Transverse colon (tissue), 4 donors: ENCODE results near the gene EML6. TPM values are rescaled to one million over a fixed set of nuclear protein-coding genes. Genes with fewer than 3 reads are reported as not detected.

ENCODE experiments used
- DNase-seq: peaks from one replicate; pipeline ENCODE4 v3.0.0-alpha.2; 2019
- H3K27ac ChIP-seq, 4 donors: fragments of 200-600 bp; sonication (generic); 2 replicates each; pipeline ENCODE4 v1.5.1; 2016 to 2018; ENCODE audit warnings: inconsistent platforms in 4 of 4
- H3K27me3 ChIP-seq: fragments of 200-600 bp; sonication (generic); 2 replicates; pipeline ENCODE4 v1.5.1; 2017; ENCODE audit warnings: inconsistent platforms
- H3K36me3 ChIP-seq, 4 donors: fragments of 200-600 bp; sonication (generic); 2 replicates each; pipeline ENCODE4 v1.5.1; 2017 to 2019; ENCODE audit warnings: inconsistent platforms in 4 of 4
- H3K4me1 ChIP-seq, 4 donors: fragments of 200-600 bp; sonication (generic); 2 replicates each; pipeline ENCODE4 v1.5.1; 2017 to 2020; ENCODE audit warnings: inconsistent platforms in 4 of 4
- H3K4me3 ChIP-seq, 4 donors: fragments of 200-600 bp; sonication (generic); 1 replicate in 1 of 4; 2 replicates in 3 of 4; pipeline versions ENCODE4 v1.5.1 to v1.6.1; 2017 to 2019; ENCODE audit warnings: inconsistent platforms in 4 of 4
- H3K9me3 ChIP-seq, 2 donors: fragments of 200-600 bp; sonication (generic); 2 replicates each; pipeline ENCODE4 v1.5.1; 2017 to 2019; ENCODE audit warnings: inconsistent platforms in 2 of 2
- EP300 ChIP-seq: sonication (generic); formaldehyde crosslinking; IDR thresholded peaks from one replicate; pipeline ENCODE4 v1.6.1; 2017; ENCODE audit warnings: antibody characterized with exemption, low read depth
- POLR2A ChIP-seq: fragments of 450-650 bp; IDR thresholded peaks from one replicate; pipeline ENCODE4 v1.6.1; 2016; ENCODE audit warnings: antibody characterized with exemption, mild to moderate bottlenecking, moderate library complexity
- POLR2AphosphoS5 ChIP-seq, 3 donors: sonication (generic); formaldehyde crosslinking; IDR thresholded peaks; one replicate each; pipeline ENCODE4 v1.6.1; 2016; ENCODE audit warnings: antibody characterized with exemption in 3 of 3
- WGBS, 2 donors: methylation state at CpG; one replicate each; pipeline ENCODE4 v1.1.5; 2018; ENCODE audit warnings: low coverage in 1 of 2; 5-methylcytosine and 5-hydroxymethylcytosine counted together
- in situ Hi-C, 4 donors: fragments of 200-750 bp; cut with MboI; loops; one replicate each; pipeline versions ENCODE4 v1.15.0 to v1.15.1; 2017; ENCODE audit warnings: low sequenced_read_pairs in 3 of 4, low pct_ligation_motif_present in 1 of 4, low pct_unique_long_range_greater_than_20kb in 1 of 4
- intact Hi-C: fragments of 100-400 bp; cut with DNase I; formaldehyde crosslinking; loops from one replicate; pipeline ENCODE4 v1.15.1; 2023; ENCODE audit warnings: low total_unique reads
- total RNA-seq, 4 donors: library from RNA; depleted of rRNA; stranded (reverse); fragments of >200 nt; gene quantifications; one replicate each; pipeline ENCODE4 v1.1.0, GENCODE V29; 2016
- TF ChIP-seq, protein P1 (sequence below), 5 experiments: fragments of 200-600 bp in 3 of 5; fragments of 450-650 bp in 2 of 5; sonication (generic) in 3 of 5; IDR thresholded peaks; 1 replicate in 2 of 5; 2 replicates in 3 of 5; pipeline ENCODE4 v1.5.1; 2016 to 2017; ENCODE audit warnings: antibody characterized with exemption in 5 of 5, inconsistent platforms in 3 of 5, mild to moderate bottlenecking in 2 of 5, moderate library complexity in 1 of 5

Gene EML6
- total RNA-seq, 4 donors from 2014 or later = 1.5 to 8.2 (median 3.4) TPM

DNA sequence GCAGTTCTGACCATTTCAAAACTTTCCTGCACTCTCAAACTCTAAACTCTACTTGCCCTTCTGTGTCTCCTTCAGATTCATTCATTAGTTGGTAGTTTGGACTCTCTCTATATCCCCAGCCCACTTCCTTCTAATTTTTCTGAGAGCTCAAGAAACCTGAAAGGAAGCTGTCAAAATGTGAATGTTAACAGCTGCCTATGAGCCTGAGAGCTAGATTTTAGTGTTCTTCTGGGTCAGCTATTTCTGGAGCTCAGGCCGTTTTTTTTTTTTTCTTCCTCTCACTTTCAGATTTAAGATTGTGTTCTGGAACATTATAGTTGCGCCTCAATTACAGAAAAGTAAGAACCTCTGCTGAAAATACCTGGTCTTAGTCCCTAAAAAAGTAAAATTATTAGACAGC is 253.7 kb downstream of the EML6 start:
- TF ChIP-seq EP300 = no peak
- TF ChIP-seq, protein P1, sequence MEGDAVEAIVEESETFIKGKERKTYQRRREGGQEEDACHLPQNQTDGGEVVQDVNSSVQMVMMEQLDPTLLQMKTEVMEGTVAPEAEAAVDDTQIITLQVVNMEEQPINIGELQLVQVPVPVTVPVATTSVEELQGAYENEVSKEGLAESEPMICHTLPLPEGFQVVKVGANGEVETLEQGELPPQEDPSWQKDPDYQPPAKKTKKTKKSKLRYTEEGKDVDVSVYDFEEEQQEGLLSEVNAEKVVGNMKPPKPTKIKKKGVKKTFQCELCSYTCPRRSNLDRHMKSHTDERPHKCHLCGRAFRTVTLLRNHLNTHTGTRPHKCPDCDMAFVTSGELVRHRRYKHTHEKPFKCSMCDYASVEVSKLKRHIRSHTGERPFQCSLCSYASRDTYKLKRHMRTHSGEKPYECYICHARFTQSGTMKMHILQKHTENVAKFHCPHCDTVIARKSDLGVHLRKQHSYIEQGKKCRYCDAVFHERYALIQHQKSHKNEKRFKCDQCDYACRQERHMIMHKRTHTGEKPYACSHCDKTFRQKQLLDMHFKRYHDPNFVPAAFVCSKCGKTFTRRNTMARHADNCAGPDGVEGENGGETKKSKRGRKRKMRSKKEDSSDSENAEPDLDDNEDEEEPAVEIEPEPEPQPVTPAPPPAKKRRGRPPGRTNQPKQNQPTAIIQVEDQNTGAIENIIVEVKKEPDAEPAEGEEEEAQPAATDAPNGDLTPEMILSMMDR (IDR thresholded peaks at IDR 0.05) = no peak
- no peak for TF ChIP-seq POLR2AphosphoS5 (IDR thresholded peaks at IDR 0.05)
- TF ChIP-seq POLR2A = no peak

GRCh38 chr2:54979321-54980044 is 256.0 kb downstream of the EML6 start:
- H3K36me3 ChIP-seq = peaks cover 0 to 12% (median 0%) of the 10 kb centered on the region in 4 donors
- DNase-seq = peak; percentile 65
- intact Hi-C loops (no loop called here), in situ Hi-C loops (no loop called here)
- peak overlapping the region; percentile 0 to 33 (median 16) for H3K27ac ChIP-seq
- H3K9me3 ChIP-seq = no peaks in the 10 kb centered on the region
- WGBS, 2 donors = 46 to 50% methylated on average over 4 of the region's 4 CpGs
- TF ChIP-seq POLR2A (no peak), EP300 (no peak), POLR2AphosphoS5 (IDR thresholded peaks at IDR 0.05) (no peak)
- TF ChIP-seq, protein P1 (IDR thresholded peaks at IDR 0.05) = no peak
- H3K27me3 ChIP-seq = no peaks in the 10 kb centered on the region
- peaks cover 5 to 84% (median 23%) of the 10 kb centered on the region in 4 donors for H3K4me1 ChIP-seq
- no peak overlapping the region for H3K4me3 ChIP-seq

More for the DNA sequence above, 253.7 kb downstream of the EML6 start:
- Histone ChIP-seq H3K27me3 (no peaks in the 10 kb centered on the region), H3K9me3 (no peaks in the 10 kb centered on the region), H3K36me3 (peaks cover 0 to 20% (median 0%) of the 10 kb centered on the region in 4 donors), H3K27ac (peak overlapping the region; percentile 0 to 50 (median 10)), H3K4me3 (no peak overlapping the region), H3K4me1 (peaks cover 5 to 65% (median 20%) of the 10 kb centered on the region in 4 donors)
- in situ Hi-C loops = no loop called here
- WGBS, 2 donors = 36 to 59% methylated on average over 2 of the region's 2 CpGs
- DNase-seq = no peak
- intact Hi-C loops = no loop called here

DNA sequence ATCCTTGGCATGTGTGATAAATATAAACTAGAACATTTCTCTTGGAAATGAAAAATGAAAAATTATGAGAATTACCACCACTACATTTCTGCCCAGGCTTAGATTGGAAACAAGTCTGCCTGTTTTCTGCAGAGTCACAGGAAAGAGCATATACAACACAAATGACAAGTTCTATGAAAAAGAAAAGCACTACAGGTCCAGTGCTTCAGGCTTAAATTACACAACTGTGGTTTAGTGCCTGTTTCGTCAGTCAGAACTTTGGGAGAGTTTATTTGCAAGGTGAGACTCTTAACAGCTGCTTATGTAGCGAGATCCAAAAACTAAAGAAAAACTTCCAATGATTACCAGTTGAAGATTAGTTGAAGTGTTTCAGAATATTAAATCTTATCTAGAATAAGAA is 257.9 kb downstream of the EML6 start:
- in situ Hi-C loops = no loop called here
- no peak overlapping the region for H3K4me3 ChIP-seq
- peaks cover 0 to 12% (median 0%) of the 10 kb centered on the region in 4 donors for H3K36me3 ChIP-seq
- no peak for TF ChIP-seq EP300
- no peak for TF ChIP-seq POLR2AphosphoS5 (IDR thresholded peaks at IDR 0.05)
- no peak for TF ChIP-seq POLR2A
- peaks cover under 1 to 83% (median 15%) of the 10 kb centered on the region in 4 donors for H3K4me1 ChIP-seq
- H3K9me3 ChIP-seq = no peaks in the 10 kb centered on the region
- no peak overlapping the region for H3K27ac ChIP-seq
- no peaks in the 10 kb centered on the region for H3K27me3 ChIP-seq
- intact Hi-C loops = no loop called here
- DNase-seq = no peak
- WGBS, 2 donors = 83 to 100% methylated on average over 2 of the region's 2 CpGs

DNA sequence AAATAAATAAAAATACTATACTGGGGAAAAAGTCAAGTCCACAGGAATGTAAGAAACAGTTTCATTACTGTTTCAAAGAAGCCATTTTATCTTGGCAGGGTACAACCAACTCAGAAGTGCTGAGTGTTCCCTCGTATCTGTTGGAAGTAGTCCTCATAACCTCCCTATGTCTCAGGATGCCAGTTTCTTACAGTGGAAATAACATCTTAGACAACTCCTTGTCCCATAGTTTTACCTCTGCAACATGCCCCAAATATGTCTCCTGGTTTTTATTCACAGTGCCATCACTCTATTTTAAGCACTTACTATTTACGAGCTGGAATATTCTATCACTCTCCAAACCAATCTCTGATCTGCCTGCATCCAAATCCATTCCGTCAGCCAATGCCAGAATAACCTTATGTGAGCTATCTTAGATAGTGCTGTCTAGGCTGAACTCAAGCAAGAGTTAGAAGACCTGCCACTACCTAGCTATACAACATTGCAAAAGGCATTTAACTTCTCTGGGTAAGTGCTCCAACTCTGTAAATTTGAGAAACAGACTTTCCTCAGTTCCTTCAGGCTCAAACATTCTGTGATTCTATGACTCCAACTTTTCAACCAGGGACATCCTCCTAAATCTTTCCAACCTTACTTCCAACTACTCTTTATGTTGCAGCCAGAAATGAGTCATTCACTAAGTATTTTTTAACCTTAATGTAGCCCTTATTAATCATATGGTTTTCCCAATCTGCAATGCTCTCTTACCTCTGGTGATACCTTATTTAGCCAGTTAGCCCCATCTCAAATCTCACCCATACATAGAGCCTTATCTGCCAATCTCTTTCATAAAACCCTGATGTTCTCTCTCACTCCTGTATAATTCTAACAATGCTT is 260.1 kb downstream of the EML6 start:
- no peak for DNase-seq
- no peaks in the 10 kb centered on the region for H3K27me3 ChIP-seq
- H3K9me3 ChIP-seq = no peaks in the 10 kb centered on the region
- H3K4me1 ChIP-seq = peaks cover 0 to 79% (median 7%) of the 10 kb centered on the region in 4 donors
- TF ChIP-seq POLR2AphosphoS5 (IDR thresholded peaks at IDR 0.05) = no peak
- TF ChIP-seq, protein P1 (IDR thresholded peaks at IDR 0.05) = no peak
- TF ChIP-seq EP300 = no peak
- TF ChIP-seq POLR2A = no peak
- H3K36me3 ChIP-seq = peaks cover 0 to 16% (median 0%) of the 10 kb centered on the region in 4 donors
- 53 to 56% methylated on average over 3 of the region's 3 CpGs for WGBS, 2 donors
- H3K27ac ChIP-seq = peak overlapping the region in 1 of 4 donors; percentile 18
- intact Hi-C loops = no loop called here
- no peak overlapping the region for H3K4me3 ChIP-seq
- in situ Hi-C loops = no loop called here
